Measurements from ENCODE around the gene POLR2E. TPM values are rescaled to one million over a fixed set of nuclear protein-coding genes. Genes with fewer than 3 reads are reported as not detected.

The POLR2E gene
- polyA plus RNA-seq, 1 of the 3 experiments (the other 2 are of a cell fraction): 283 TPM

GRCh38 chr19:1050989-1051788 is 44.0 kb downstream of the POLR2E start (continued):
- TF ChIP-seq SMC3 (IDR thresholded peaks at IDR 0.05; ENCODE audit: low read depth, low read length) (no peak), CHD2 (IDR thresholded peaks at IDR 0.05; ENCODE audit: low read length, partially characterized antibody) (no peak), PBX3 (IDR thresholded peaks at IDR 0.05) (no peak), GABPA (IDR thresholded peaks at IDR 0.05; ENCODE audit: low read depth) (no peak), TAF1 (IDR thresholded peaks at IDR 0.05; ENCODE audit: borderline replicate concordance, low read depth, low read length) (no peak), NRF1 (IDR thresholded peaks at IDR 0.05; ENCODE audit: low read depth, low read length) (no peak), YY1 (IDR thresholded peaks at IDR 0.05; ENCODE audit: low read depth) (no peak)

- Histone ChIP-seq H3K9me3 (no peaks in the 10 kb centered on the region), H4K20me1 (ENCODE audit: insufficient read depth) (no peaks in the 10 kb centered on the region), H3K27me3 (ENCODE audit: insufficient read depth) (no peaks in the 10 kb centered on the region), H3K9ac (no peak overlapping the region), H3K36me3 (replicated peaks in 1 of 2; ENCODE audit: control insufficient read depth in 1 of 2, insufficient read depth in 2 of 2, low read length in 1 of 2) (no peaks in the 10 kb centered on the region), H3K27ac (ENCODE audit: low read depth in 2 of 2, low read length in 1 of 2) (no peak overlapping the region), H3K9me2 (no peaks in the 10 kb centered on the region), H3K79me2 (ENCODE audit: insufficient read depth) (no peaks in the 10 kb centered on the region), H3K4me2 (no peak overlapping the region), H3K4me3 (ENCODE audit: low read depth in 2 of 2, low read length in 1 of 2) (no peak overlapping the region), H2AFZ (ENCODE audit: low read depth) (no peak overlapping the region), H3F3A (replicated peaks; ENCODE audit: insufficient read depth) (peaks cover 4% of the 10 kb centered on the region), H3K4me1 (ENCODE audit: control insufficient read depth in 1 of 2, insufficient read depth in 2 of 2, low read depth in 1 of 2, low read length in 1 of 2) (no peaks in the 10 kb centered on the region)
- no peak for DNase-seq
- CTCF ChIA-PET: interaction anchor here (1.3 kb wide), 1 partner anchor 15 kb away, joined by 3 read pairs; no protein-coding TSS in a partner anchor
- TF ChIP-seq USF1 (IDR thresholded peaks at IDR 0.05; ENCODE audit: borderline replicate concordance, low read depth): no peak
- no peak for TF ChIP-seq MAX (IDR thresholded peaks at IDR 0.05; ENCODE audit: low read depth)
- no peak for TF ChIP-seq CTCF (IDR thresholded peaks at IDR 0.05)
- no peak for TF ChIP-seq IRF3 (IDR thresholded peaks at IDR 0.05; ENCODE audit: low read depth, low read length)
- no peak for TF ChIP-seq FOXM1 (IDR thresholded peaks at IDR 0.05; ENCODE audit: low read depth)
- no peak for TF ChIP-seq MEF2A (IDR thresholded peaks at IDR 0.05; ENCODE audit: borderline replicate concordance, low read depth)
- no peak for TF ChIP-seq EP300 (IDR thresholded peaks at IDR 0.05; ENCODE audit: borderline replicate concordance in 1 of 2, low read depth in 1 of 2, low read length in 1 of 2)
- no peak for TF ChIP-seq RFX5 (IDR thresholded peaks at IDR 0.05; ENCODE audit: low read length)
- no peak for TF ChIP-seq MXI1 (IDR thresholded peaks at IDR 0.05; ENCODE audit: low read depth, low read length)
- TF ChIP-seq TAF1 (IDR thresholded peaks at IDR 0.05; ENCODE audit: borderline replicate concordance, low read depth, low read length): no peak
- no peak for TF ChIP-seq RAD21 (IDR thresholded peaks at IDR 0.05; ENCODE audit: low read length)
- no peak for TF ChIP-seq TEAD4 (IDR thresholded peaks at IDR 0.05; ENCODE audit: borderline replicate concordance, insufficient read depth)
- no peak for TF ChIP-seq GATA2 (CRISPR knock-in tag; IDR thresholded peaks at IDR 0.05)
- TF ChIP-seq CHD2 (IDR thresholded peaks at IDR 0.05; ENCODE audit: low read length, partially characterized antibody): no peak
- POLR2A ChIA-PET: no interaction called here
- 61% methylated on average over 11 of the region's 11 CpGs for WGBS (ENCODE audit: low lambda C conversion rate)
These were observed 45.4 kb downstream of the POLR2E start for GRCh38 chr19:1049800-1050199.
